Left lung (tissue), 10 donors: Measurements from ENCODE around the gene SNX9. TPM values are rescaled to one million over a fixed set of nuclear protein-coding genes. Genes with fewer than 3 reads are reported as not detected.

ENCODE experiments used
- ATAC-seq: fragments of 200-7000 bp; cut with Tn5 transposase; one replicate; pipeline ENCODE4 v1.9.1; 2020; ENCODE audit warnings: moderate library complexity
- DNase-seq, 4 donors: peaks; one replicate each; pipeline ENCODE4 v3.0.0-alpha.2; 2013 to 2020
- H3K27ac ChIP-seq, 2 donors: fragments of 200-600 bp; sonication (generic) in 1 of 2; one replicate each; pipeline versions ENCODE4 v1.5.0 to v1.8.0; 2020 to 2021
- H3K27me3 ChIP-seq, 2 donors: fragments of 200-600 bp; sonication (generic) in 1 of 2; one replicate each; pipeline versions ENCODE4 v1.5.0 to v1.8.0; 2020 to 2021
- H3K36me3 ChIP-seq, 2 donors: fragments of 200-600 bp; sonication (generic) in 1 of 2; one replicate each; pipeline versions ENCODE4 v1.5.0 to v1.8.0; 2020 to 2021
- H3K4me1 ChIP-seq, 2 donors: fragments of 200-600 bp; one replicate each; pipeline ENCODE4 v1.8.0; 2021
- H3K4me3 ChIP-seq, 2 donors: fragments of 200-600 bp; sonication (generic) in 1 of 2; one replicate each; pipeline versions ENCODE4 v1.5.0 to v1.8.0; 2020 to 2021; ENCODE audit warnings: mild to moderate bottlenecking in 1 of 2
- H3K9me3 ChIP-seq, 2 donors: fragments of 200-600 bp; sonication (generic) in 1 of 2; one replicate each; pipeline versions ENCODE4 v1.5.0 to v1.8.0; 2020 to 2021
- intact Hi-C, 2 donors: fragments of 100-400 bp; cut with DNase I; formaldehyde crosslinking; loops; one replicate each; pipeline versions ENCODE4 v1.11.2 to v1.14.2; 2022
- polyA plus RNA-seq, 6 donors: library from polyadenylated mRNA; unstranded; fragments of 120-200 nt; gene quantifications; one replicate each; pipeline ENCODE4 v1.2.1, GENCODE V29; 2013; ENCODE audit not compliant: insufficient read length in 6 of 6
- total RNA-seq, 2 donors: library from RNA; stranded (reverse); fragmentation: NEBNext Ultra II Directional; extraction: Animal tissue kit (Norgen Biotek cat#: 25700); gene quantifications; one replicate each; pipeline ENCODE4 v1.2.1, GENCODE V29; 2021
- TF ChIP-seq, protein P1 (sequence below), 2 donors: fragments of 200-600 bp; sonication (generic) in 1 of 2; IDR thresholded peaks; one replicate each; pipeline versions ENCODE4 v1.5.0 to v1.8.0; 2021; ENCODE audit warnings: antibody characterized with exemption in 2 of 2
- donor health status: DM: no; HTN: yes; CAD: no.
- donor health status: DM: no; HTN: no; CAD: no.

Gene SNX9
- total and polyA plus RNA-seq, 8 donors: 23.5 to 44.4 (median 38.4) TPM

- peak; percentile 41 for ATAC-seq
- H3K27ac ChIP-seq: no peak overlapping the region
- H3K4me1 ChIP-seq: no peaks in the 10 kb centered on the region
- no peak for DNase-seq
- H3K4me3 ChIP-seq: no peak overlapping the region
- TF ChIP-seq, protein P1, sequence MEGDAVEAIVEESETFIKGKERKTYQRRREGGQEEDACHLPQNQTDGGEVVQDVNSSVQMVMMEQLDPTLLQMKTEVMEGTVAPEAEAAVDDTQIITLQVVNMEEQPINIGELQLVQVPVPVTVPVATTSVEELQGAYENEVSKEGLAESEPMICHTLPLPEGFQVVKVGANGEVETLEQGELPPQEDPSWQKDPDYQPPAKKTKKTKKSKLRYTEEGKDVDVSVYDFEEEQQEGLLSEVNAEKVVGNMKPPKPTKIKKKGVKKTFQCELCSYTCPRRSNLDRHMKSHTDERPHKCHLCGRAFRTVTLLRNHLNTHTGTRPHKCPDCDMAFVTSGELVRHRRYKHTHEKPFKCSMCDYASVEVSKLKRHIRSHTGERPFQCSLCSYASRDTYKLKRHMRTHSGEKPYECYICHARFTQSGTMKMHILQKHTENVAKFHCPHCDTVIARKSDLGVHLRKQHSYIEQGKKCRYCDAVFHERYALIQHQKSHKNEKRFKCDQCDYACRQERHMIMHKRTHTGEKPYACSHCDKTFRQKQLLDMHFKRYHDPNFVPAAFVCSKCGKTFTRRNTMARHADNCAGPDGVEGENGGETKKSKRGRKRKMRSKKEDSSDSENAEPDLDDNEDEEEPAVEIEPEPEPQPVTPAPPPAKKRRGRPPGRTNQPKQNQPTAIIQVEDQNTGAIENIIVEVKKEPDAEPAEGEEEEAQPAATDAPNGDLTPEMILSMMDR (IDR thresholded peaks at IDR 0.05): no peak
- H3K36me3 ChIP-seq: no peaks in the 10 kb centered on the region
- H3K9me3 ChIP-seq: no peaks in the 10 kb centered on the region
- no peaks in the 10 kb centered on the region for H3K27me3 ChIP-seq
- intact Hi-C loops: no loop called here
Observed at GRCh38 chr6:157800420-157801237, 22.4 kb upstream of the SNX9 start.

DNA sequence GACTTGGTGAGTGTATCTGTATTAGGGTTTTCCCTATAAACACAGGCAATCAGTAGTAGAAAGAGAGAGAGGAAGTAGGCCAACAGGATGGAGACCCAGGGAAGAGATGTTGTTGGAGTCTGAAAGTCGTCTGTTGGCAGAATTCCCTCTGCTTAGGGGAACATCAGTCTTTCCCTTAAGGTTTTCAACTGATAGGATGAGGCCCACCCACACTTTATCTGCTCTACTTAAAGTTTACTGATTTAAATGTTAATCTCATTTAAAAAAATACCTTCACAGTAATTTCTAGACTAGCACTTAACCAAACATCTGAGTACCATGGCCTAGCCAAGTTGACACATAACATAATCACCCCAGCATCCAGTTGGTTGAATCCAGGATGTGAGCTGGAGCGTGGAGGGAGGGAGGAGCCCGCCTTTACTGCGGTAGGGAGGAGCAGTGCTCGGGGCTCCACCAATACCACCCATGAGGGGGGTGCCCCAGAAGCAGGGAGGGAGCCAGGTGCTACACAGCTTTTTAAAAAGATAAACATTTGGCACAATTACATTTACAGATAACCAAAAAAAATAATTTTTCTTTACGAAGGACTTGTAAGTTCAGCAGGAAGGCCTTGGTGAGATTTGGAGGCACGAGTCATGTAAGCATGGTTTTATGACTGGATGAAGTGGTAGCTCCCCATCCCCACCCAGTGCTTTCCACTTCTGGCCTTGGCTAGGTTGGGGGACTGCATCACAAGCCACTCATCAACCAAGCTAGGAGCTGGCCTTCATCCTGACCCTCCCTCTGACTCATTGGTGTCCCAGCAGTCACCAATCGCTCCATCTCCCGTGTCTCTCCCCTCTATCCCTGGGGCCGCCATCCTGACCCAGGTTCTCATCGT is 18.4 kb upstream of the SNX9 start:
- intact Hi-C loops: no loop called here
- DNase-seq (no peak), ATAC-seq (no peak)
- TF ChIP-seq, protein P1 (IDR thresholded peaks at IDR 0.05): no peak
- H3K36me3 ChIP-seq: no peaks in the 10 kb centered on the region
- peaks cover 0 to 9% of the 10 kb centered on the region in 2 donors for H3K9me3 ChIP-seq
- H3K27ac ChIP-seq: no peak overlapping the region
- no peak overlapping the region for H3K4me3 ChIP-seq
- no peaks in the 10 kb centered on the region for H3K27me3 ChIP-seq
- H3K4me1 ChIP-seq: no peaks in the 10 kb centered on the region

DNA sequence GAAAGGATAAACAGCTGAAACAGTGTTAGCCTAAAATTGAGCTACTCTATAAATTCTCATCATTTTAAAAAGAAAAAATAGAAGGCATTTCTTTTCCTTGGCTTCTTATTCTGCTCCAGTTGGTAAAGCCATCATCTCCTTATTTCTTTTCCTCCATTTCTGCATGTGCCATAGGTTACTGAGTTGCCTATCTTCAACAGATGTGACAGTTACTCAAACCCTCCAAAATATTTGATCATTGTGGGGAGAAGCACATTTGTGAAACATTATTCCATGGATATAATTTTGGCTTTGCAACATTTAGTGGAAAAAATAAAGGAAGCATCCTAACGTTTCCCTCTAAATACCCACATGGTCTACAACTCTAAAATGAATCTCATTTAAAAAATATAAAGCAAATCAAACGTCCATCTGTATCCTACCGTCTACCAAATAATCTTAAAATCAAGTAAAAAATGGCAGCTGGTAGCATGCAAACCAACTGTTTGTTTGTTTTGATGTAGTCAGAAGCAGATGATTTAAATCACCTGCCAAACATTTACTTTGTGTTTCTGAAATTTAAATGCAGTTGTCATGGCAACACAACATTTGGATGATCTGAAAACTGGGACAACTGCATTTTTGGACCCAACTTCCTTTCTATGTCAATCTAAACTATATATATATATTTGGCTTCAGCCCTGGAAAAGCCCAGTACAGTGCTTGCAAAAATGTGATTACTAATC is 16.8 kb upstream of the SNX9 start:
- intact Hi-C loops: no loop called here
- Histone ChIP-seq H3K27me3 (no peaks in the 10 kb centered on the region), H3K27ac (no peak overlapping the region), H3K4me1 (no peaks in the 10 kb centered on the region), H3K4me3 (no peak overlapping the region), H3K36me3 (no peaks in the 10 kb centered on the region), H3K9me3 (peaks cover 0 to 9% of the 10 kb centered on the region in 2 donors)
- ATAC-seq (no peak), DNase-seq (no peak)
- TF ChIP-seq, protein P1 (IDR thresholded peaks at IDR 0.05): no peak

- Histone ChIP-seq H3K27me3 (no peaks in the 10 kb centered on the region), H3K9me3 (peaks cover 0 to 9% of the 10 kb centered on the region in 2 donors), H3K4me1 (no peaks in the 10 kb centered on the region), H3K4me3 (no peak overlapping the region), H3K27ac (no peak overlapping the region), H3K36me3 (no peaks in the 10 kb centered on the region)
- DNase-seq (no peak), ATAC-seq (no peak)
- TF ChIP-seq, protein P1 (IDR thresholded peaks at IDR 0.05): no peak
- intact Hi-C loops: no loop called here
Observed at GRCh38 chr6:157806856-157807215, 16.2 kb upstream of the SNX9 start.
